ENCODE measurements around the gene OTUB1.

- TF ChIP-seq CTCF (conservative IDR thresholded peaks at IDR 0.05) (no peak), ZFX (IDR thresholded peaks at IDR 0.05) (no peak)
Observed at GRCh38 chr11:63997104-63997700, 11.0 kb downstream of the OTUB1 start.

Measured in C4-2B (cell line).